HPDE6-E6E7 (cell line): ENCODE data around the gene CRADD.
A peak's percentile ranks its signal among the peaks of the same experiment; 100 is the strongest.
"Not testable (repeated sequence)": the region's sequence is repeated elsewhere in the genome, so short reads cannot be mapped to it uniquely, and the experiment has no call there.

ENCODE experiments used
- DNase-seq: peaks from one replicate; pipeline ENCODE4 v3.0.0; 2011; ENCODE audit warnings: missing footprints; ENCODE audit errors: extremely low spot score

The CRADD gene

GRCh38 chr12:93782853-93783252 is 105.7 kb downstream of the CRADD start:
- no peak for DNase-seq

- no peak for DNase-seq
Measured at GRCh38 chr12:93783832-93784231, 106.7 kb downstream of the CRADD start.

DNA sequence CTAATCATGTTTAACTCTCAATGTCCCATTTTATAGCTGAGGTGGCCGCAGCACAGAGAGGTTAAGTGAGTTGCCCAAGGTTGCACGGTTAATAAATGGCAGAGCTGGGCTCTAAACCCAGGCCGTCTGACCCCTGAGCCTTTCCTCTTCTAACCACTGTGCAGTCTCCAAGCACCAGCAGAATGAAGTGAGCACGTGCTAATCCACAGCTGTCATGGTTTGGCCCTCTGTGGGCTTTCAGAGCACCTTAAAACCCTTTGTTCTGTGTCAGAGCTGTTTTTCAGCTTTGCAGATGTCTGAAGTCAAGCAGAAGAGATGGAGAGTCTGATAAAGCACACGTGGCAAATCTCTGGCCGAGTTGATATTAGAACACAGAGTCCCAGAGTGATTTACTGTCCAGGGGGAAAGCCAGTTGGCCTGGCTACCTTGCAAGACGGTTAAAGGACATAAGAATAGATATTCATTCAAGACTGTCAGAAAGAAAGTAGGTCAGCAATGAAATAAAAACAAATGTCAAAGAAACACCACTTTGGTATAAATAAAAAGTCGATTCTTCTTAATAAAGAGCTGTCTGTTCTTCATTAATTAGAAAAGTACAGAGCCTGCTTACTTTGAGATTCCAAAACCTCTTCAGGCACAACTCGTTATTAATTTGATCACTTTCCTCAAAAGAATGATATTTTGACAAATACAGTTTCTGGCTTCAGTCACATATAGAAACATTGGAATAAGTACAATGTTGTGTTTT is 107.3 kb downstream of the CRADD start:
- DNase-seq = no peak

GRCh38 chr12:93785249-93786010 is 108.3 kb downstream of the CRADD start:
- peak; percentile 67 for DNase-seq

DNA sequence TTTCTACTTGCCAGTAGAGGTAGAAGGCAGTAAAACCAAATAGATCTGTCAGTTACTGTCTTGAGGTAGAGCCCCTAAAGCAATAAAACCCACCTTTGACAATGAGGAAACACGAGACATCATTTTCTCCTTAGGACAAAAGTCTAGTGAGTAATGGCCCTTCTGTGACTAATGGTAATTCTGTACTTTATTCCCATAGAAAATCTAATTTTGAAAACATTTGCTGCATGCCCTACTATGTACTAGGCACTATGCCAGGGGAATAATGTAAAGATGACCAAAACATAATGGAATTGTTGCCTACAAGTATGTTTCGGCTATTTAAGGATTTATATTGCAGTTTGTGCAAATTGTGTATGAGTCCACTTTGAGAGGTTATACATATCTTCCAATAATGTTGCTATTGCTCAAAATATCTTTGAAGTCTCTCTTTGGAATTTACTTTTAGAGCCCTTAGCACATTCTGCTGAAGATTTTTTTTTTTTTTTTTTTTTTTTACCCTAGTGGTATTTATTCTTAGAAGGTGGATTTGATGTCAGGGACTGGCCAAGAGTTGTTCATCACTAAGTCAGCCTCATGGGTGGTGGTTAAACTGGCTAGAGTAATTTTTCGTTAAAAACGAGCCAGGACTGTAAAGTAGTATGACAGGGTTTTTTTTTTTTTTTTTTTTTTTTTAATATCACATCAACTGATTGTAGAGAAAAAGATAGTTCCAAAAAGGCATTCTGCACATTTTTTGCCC is 109.7 kb downstream of the CRADD start:
- DNase-seq = no peak

DNA sequence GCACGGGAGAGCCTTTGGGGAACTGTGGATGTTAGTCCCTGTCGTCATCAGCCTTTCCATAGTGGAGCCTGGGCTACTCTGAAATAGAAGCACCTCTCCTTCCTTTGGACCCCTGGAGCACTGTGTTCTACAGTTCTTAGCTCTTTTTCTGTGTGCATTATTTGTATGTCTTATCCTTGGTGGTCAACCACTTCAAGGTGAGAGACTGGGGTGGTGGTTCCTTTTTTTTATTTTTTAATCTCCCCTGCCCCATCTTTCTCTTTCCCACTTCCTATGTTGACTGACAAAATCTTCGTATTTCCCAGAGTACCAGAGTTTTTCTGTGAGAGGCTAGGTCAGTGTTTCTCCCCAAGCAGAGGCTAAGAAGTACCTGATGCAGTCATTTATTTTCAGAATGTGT is 111.7 kb downstream of the CRADD start:
- DNase-seq = no peak

DNA sequence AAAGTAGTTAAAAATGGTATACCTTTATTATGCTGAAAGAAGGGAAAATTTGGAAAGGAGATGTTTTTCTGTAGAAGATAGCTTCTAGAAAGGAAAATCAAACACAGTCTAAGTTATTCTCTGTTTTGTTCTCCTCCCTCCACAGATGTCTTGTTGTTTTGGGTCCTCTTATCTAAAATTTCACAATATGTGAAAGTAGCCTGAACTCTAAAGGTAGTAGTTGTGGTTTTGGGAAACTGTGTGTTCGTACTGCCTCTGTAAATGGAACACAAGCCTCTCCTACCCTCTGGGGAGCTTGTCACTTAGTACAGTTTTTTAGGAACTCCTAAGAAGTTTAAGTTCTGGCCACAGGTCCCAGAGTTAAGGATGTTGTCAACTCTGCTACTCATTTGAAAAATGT is 112.6 kb downstream of the CRADD start:
- DNase-seq = no peak

DNA sequence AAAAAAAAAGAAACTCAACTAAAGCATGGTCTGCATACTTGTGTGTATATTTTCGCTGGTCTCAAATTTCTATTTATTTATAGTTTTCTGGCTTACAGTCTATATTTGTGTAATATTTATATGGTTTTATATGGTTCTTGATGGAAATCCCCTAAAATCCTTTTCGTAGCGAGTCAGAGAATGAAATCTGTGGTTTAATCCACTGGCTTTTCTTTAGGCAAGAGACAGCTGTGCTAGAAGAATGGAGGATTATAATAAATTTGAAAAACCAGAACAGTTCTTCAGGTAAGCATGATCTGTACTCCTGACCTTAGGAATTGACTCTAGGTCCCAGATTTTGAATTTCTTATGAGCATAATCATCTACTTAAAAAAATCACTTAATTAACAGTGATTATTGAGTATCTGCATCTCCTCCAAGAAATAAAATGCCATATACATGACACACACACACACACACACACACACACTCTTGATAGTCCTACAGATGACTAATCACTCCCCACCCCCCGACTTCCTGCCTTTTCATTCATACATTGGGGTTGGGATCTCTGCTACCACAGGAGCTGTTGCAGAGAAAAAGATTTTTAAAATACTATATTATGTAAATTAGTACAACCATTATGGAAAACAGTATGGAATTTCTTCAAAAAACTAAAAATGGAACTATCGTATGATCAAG is 113.4 kb downstream of the CRADD start:
- DNase-seq = peak; percentile 48

DNA sequence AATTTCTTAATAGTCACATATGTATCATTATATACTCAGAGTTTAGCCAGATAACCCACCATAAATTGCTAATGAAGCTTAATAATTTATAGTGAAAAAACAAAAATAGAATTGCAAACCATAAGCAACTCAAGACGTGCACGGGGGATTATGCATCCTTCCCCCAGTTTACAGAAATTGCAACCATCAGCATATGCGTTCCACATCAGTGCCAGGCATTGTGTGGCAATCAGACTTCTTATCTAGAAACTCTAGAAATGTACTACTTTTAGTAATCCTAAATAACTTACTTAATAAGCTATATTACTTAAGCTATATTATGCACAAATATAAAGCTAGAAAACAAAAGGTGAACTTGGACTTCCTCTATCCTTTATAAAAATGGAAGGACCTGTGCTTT is 115.8 kb downstream of the CRADD start:
- no peak for DNase-seq

DNA sequence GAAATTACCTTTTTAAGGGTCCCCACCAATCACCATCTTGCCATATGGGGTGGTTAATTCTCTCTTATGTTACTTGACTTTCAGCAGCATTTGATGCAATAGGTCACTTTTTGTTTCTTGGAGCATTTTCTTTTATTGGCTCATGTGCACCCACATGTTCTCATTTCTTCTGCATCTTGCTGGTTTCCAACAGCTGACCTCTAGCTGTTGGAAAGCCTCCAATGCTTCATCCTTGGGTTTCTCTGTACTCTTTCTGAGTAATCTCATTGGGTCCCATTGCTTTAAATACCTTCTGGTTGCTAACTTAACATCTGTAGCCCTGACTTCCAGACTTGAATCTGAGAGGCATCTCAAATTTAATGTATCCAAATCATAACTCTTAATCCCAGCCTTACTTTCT is 116.8 kb downstream of the CRADD start:
- no peak for DNase-seq

- no peak for DNase-seq
Measured at GRCh38 chr12:93794738-93795137, 117.6 kb downstream of the CRADD start.

GRCh38 chr12:93795352-93795751 is 118.2 kb downstream of the CRADD start:
- no peak for DNase-seq

DNA sequence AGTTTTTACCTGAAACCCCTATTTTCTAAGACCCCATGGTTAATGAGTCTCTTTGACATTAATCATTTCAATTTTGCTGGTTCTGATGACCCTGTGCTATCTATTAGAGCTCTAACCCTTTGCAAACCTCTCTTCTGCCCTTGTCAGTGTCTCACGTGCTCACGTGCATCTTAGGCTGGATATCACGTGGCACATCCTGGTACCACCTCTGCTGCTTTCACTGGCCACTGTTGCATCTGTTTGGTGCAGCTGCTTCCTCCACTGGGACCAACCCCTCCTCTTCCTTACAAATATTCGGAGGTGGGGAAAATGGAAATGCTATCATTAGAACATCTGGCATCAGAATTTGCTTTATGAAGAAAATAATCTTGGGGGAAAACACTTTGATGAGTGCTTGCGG is 119.6 kb downstream of the CRADD start:
- DNase-seq = no peak

DNA sequence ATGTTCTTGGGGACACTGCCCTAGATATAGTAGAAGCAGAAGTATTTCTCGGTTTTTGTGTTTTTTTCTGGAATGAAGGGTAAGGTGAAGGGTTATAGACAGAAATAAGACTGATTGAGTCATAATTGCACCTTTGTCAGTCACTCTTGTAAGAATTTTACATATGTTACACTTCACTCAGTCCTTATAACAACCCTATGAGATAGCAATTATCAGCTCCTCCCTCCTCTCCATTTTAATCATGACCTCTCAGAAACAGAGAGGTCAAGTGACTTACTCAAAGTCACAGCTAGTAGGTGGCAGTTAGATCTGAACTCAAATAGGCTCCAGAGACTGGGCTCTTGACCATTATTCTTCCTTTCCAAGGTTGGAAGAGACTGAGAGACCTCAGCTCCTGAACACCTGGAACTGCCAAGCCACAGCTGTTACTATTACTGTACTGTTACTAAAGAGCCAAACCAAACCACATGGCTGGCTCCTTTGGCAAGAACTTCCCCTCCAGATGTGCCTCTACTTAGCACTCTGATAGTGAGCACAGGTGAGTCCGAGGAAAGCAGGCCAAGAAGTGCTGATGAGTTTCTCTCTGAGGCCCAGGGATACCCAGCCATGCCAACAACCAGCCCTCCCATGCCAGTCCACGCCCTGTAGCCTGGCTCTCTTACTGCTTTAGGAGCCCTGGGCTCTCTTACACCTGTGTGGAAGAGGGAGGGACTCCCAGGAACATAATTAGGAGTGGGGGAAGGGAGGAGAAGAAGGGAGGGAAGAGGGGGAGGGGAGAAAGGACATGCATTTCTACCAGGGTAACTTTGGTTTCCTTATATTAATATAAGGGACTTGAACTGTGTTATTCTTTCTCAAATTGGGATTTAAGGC is 121.3 kb downstream of the CRADD start:
- DNase-seq = no peak

DNA sequence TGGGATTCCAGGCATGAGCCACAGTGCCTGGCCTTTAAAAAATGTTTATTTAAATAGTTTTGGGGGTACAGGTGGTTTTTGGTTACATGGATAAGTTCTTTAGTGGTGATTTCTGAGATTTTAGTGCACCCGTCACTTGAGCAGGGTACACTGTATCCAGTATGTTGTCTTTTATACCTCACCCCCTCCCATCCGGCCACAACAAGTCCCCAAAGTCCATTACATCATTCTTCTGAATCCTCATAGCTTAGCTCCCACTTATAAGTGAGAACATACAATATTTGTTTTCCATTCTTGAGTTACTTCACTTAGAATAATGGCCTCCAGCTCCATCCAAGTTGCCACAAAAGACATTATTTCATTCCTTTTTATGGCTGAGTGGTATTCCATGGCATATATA is 124.5 kb downstream of the CRADD start:
- not testable (repeated sequence) for DNase-seq

DNA sequence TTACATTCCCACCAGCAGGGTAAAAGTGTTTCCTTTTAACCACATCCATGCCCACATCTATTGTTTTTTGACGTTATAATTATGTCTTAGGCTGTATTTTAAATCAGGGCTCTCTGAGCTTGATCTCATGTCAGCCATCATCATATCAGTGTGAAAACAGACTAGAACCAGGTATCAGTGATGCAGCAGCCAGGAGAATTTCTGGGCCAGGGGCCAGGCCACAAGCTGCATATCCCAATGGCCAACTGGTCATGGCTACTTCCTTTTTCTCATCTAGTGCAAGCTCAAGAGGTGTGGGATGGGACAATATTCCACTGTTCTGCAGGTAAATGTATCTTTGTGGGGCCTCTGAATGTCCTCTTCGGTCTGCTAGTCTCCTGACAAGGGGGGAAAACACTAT is 125.1 kb downstream of the CRADD start:
- no peak for DNase-seq

- DNase-seq = no peak
Measured at GRCh38 chr12:93802698-93803423, 125.7 kb downstream of the CRADD start.

DNA sequence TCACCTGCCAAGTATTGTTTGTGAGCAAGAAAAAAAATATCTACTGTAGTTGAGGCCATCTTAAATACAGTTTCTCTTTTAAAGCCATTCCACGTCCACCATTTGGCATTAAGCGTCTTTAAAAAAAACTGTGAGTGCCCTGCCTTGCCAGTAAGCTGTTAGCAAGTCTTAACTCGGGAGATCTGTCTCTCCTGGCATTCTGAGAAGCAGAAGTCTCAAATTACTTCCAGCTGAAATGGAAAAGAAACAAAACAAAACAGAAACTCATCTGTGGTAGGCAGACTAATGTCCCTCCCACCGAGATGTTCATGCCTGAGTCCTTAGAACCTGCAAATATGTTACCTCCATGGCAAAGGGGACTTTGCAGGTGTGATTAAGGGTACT is 126.2 kb downstream of the CRADD start:
- peak; percentile 43 for DNase-seq

DNA sequence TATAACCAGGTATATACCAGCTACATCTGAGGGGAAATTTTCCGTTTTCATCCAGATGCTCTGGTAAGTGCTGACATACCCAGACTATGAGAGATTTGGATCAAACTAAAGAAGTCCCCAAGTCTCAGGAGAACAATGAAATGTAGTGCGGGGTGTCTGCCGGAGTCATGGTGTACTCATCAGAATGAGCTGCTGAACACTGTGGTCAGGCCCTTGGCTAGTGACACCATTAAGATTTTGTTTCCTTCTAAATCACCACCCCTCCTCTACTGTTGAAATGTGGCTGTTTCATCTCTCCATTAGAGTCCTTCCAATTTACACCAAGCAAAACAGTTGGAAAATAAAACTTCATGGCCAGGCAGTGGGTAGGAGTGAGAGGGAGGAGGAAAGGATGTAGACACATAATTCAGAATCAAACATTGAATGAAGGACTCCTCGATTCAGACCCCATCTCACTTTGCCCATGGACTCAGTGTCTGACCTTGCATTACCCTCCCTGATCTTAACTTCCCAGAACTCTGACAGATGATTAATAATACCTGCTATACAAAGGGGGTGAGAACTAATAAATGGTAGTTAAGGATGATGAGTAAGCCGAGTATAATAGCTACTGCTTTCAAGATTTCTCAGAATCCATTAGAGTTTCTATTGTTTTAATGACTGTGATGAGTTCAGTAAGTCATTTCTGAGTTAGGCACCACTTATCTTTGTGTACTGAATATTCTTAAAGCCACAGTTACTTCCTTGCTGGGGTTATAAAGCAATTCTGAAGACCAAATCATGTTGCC is 127.4 kb downstream of the CRADD start:
- DNase-seq = peak; percentile 26

DNA sequence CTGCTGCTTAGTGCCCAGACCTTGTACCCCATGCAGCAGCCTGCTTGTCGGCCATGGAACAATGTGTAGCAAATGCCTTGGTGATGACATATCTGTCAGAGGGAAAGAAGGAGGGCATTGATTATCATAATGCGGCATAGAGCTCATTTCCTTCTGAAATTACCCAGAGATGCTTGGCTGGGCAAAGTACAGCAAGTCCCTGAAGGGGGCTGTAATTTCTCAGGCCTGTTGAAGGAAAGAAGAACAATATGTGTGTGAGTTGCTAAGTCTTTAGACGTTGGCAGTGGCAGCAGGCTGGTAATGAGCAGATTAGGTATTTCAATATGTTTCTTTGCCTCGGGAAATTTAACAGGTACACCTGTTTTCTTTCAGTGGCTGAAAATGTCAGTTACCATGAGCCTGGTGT is 128.6 kb downstream of the CRADD start:
- no peak for DNase-seq
